CD4-positive, alpha-beta T cell treated with Interleukin-15 for 1 hour (primary cell): Measurements from ENCODE around the gene ING1.
"Not testable (repeated sequence)": the region's sequence is repeated elsewhere in the genome, so short reads cannot be mapped to it uniquely, and the experiment has no call there.

Experiments
- DNase-seq: peaks from one replicate; pipeline ENCODE4 v3.0.0-alpha.2; 2020

Gene ING1

DNA sequence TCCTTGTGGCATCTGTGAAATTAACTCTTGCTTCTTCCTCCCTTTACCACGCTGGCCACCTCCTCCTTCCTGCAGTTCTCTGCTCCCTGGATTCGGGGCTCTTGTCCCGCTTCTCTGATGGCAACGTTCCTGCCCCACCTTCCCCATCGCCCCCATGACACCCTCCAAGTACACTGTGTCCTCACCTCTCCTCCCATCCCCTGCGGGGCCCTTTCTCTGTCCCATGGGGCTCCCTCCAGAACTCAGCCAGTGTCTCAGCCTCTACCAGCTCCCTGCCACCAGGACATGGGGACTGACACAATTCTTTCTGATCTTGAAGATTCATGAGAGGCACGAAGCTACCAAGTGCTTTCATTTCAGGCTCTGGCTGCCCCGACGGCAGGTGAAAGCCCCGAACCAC is 16.7 kb upstream of the ING1 start:
- DNase-seq, result no peak

DNA sequence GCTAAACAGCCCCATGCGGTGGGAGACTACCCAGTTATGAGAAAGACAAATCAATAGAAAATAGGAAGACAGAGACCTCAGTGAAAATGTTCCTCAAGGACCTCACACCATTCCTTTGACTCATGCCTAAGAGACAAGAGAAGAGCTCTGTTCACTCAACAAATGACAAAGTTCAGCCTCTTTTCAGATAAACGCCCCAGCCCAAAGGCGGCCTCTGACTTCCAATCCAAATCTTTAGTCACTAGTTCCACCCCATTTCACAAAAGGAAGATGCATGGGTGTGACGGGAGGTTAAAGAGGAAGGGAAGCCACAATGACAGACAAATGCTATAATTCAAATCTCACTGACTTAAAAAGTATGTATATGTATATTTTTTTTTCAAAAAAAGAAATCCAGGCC is 15.7 kb upstream of the ING1 start:
- DNase-seq, result no peak

- DNase-seq, result no peak
These were observed 14.8 kb upstream of the ING1 start for GRCh38 chr13:110698689-110699088.

DNA sequence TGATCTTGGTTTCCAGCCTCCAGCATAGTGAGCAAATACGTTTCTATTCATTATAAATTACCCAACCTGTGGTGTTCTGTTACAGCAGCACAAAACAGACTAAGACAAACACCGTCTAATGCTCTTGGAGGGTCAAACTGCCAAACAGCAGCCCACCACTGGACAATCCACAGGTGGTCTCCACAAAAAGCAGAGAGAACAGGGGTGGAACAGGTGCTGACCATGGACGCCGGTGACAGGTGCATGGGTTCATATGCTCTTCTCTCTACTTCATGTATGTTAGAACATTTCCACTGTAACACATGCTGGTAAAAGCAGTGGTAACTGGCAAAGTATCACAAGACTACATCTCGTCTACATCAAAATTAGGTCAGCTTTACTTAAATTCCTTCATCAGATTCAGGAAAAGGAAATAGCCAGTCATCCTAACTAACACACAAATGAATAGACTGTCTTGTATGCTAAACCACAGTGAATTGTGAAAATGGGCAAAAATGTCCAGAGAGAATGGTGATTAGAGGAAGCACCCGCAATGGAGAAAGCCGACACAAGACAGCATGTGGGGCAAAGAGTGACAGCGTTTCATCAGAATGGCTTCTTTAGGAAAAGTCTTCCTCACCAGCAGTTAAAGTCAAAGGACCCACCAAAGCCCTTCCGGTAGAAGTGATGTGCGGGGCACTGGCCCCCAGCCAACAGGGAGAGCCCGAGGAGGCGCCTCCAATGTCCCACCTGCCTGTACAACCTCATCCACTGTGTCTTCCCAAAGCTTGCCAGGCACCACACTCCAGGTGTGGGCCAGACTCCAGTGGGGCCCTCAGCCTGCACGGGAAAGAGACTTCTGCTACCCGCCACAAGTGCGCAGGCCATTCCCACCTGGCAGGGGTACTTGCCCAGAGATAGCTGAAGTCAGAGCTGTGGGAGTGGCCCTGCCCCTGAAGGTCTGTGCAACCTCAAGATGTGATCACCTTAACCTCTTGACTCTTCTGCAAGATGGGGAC is 14.1 kb upstream of the ING1 start:
- no peak for DNase-seq

DNA sequence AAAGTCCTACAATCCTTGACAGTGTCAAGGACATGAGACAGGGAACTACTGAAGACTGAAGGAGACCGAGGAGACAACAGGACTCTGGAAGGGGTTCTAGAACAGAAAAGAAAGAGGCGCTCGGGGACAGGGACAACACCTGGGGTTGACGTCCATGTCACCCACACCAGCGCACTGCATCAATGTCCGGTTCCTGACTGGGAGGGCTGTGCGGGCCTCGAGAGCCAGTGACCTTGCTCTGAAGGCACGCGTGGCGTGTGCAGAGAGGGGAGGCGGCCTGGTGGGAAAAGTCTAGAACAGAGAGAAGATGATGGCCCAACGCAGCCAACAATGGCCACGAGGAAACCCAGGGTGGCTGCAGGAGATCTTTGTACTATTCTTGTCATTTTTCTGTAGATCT is 13.3 kb upstream of the ING1 start:
- no peak for DNase-seq

DNA sequence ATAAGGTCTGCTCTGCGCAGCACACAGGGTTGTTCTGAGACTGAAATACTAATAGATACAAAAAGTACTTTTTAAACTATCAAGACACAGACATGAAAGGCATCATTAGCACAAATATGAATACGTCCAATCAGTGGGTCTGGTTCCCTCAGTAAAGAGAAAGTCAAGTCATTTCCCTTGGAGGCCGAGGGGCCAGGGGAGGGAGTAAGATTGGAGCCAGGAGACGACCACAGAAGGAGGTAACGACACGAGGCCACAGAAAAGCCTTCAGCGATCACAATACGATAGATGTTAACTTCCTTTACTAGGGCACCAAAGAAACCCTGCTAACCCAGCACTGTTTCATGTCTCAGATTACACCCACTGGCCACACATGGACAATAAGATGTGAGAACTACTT is 12.9 kb upstream of the ING1 start:
- DNase-seq, result no peak

GRCh38 chr13:110701061-110701460 is 12.4 kb upstream of the ING1 start:
- not testable (repeated sequence) for DNase-seq

GRCh38 chr13:110702089-110702488 is 11.4 kb upstream of the ING1 start:
- no peak for DNase-seq

DNA sequence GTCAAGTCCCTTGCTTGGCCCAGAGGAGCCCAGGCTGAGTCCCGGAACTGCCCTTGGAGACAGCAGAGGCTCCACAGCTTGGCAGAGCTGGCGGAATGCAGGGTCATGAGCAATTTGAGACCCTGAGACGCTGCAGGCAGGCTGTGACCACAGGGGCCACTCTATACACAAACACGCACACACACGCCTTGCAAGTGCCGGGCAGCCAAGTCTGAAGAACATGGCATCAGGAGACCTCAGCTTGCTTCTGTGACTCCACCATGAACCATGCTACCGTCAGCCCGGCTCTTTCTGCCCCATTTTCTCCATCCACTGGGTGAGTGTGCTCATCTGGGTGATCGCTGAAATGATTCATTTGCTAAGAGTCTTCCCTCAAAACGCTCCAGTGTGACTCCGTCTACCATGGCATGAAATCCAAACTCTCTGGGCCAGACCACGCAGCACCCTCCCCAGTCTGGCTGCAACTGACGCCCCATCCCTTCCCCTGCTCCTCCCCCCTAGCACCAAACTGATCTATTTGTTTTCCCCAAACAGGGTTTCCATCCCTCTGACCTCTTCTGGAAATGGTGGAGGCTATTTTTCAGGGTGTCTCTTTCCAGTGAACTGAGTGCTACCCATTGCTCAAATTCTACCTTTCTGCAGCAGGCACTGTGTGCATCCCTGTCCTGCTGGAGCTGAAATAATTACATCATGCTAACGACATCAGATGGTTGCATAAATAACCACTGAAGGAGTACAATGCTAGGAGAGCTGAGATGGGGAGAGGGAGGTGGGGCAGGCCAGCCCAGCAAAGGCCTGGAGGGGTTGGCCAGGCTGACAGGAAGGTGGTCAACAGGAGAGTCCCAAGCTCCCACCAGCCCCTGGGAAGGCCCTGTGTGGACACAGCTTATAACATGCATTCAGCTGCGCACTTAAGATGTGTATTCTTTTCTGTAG is 10.6 kb upstream of the ING1 start:
- DNase-seq, result no peak

- DNase-seq, result no peak
These were observed 8.1 kb upstream of the ING1 start for GRCh38 chr13:110705356-110705825.

GRCh38 chr13:110705826-110706569 is 7.5 kb upstream of the ING1 start, which contains the start of gene CARS2:
Gene CARS2, minus strand, starts transcription at chr13:110706116. Its CDS starts 23 bp downstream, at chr13:110706093.
- peak; percentile 96 for DNase-seq

GRCh38 chr13:110706570-110707372 is 6.7 kb upstream of the ING1 start:
- DNase-seq, result no peak

GRCh38 chr13:110712081-110712848 is 1.2 kb upstream of the ING1 start:
- peak; percentile 85 for DNase-seq

GRCh38 chr13:110712849-110713641 is 455 bp upstream of the ING1 start:
- peak; percentile 100 for DNase-seq

GRCh38 chr13:110713981-110714796 is 689 bp downstream of the ING1 start:
- DNase-seq, result peak; percentile 84

DNA sequence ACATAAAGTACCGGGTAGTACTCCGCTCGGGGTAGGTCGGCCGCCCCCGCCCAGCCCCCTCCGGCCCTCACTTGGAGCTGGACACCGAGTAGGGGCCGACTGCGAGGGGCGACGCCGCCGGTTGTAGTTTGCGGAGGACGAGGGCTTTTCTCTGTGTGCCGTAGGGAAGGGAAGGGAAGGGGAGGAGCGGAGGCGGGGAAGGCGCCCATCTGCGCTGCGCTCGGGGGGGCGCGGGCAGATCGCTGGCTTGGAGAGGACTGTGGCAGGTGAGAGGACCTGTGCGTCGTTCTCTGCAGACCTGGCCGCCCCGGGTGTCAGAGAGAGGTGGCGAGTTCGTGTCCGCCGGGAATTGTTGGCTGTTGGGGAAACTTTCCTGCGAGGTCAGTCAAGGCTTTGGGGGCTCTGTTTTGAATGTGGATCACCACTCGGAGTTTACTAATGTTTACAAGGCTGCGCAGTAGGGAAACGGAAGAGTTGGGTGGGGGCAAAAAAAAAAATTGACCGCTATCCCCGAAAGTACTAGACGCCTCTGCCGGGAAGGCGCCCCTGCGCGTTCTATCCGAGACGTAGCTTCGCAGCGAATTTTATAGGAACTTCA is 1.4 kb downstream of the ING1 start:
- peak; percentile 44 for DNase-seq

DNA sequence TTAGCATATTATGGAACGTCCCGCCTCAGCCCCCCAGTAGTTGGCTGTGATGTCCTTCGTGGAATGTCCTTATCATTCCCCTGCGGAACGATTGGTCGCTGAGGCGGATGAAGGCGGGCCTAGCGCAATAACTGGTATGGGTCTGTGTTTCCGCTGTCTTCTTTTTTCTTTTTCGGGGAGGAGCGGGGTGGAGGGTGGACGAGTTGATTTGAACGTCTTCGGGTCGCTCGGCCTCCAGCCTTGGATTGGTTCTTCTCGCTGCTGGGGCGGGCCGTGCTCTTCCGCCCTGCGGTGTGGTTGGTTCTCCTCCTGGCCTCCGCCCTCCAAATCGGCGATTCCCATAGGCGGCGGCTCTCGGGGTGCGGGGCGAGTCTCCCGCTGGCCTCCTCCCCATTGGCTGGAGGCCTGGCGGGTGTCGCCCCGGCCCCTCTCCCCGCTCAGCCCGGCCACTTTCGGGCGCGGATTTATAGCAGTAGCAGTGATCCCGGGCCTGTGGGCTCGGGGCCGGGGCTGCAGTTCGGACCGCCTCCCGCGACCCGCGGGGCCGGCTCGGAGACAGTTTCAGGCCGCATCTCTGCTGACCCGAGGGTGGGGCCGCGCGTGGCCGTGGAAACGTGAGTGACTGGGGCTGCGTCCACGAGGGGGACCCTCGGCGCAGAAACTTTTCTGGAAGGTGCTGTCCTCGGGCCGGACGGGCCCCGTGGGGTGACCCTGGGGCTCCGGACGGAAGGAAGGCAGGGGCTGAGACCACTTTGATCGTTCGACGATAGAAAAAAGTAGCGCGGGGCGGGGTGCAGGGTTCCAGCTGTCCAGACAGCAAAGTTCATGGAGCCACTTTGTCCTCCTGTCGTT is 2.1 kb downstream of the ING1 start:
- peak; percentile 99 for DNase-seq

GRCh38 chr13:110716247-110716515 is 2.7 kb downstream of the ING1 start:
- DNase-seq, result no peak
